UCSD-AML1 (cell line): ENCODE data around the gene C10orf62.
"Not testable (repeated sequence)": the region's sequence is repeated elsewhere in the genome, so short reads cannot be mapped to it uniquely, and the experiment has no call there.

ENCODE experiments used
- DNase-seq: peaks from one replicate; lab custom pipeline; 2025; ENCODE audit not compliant: unreplicated experiment; lab: John Stamatoyannopoulos, UW

Gene C10orf62

DNA sequence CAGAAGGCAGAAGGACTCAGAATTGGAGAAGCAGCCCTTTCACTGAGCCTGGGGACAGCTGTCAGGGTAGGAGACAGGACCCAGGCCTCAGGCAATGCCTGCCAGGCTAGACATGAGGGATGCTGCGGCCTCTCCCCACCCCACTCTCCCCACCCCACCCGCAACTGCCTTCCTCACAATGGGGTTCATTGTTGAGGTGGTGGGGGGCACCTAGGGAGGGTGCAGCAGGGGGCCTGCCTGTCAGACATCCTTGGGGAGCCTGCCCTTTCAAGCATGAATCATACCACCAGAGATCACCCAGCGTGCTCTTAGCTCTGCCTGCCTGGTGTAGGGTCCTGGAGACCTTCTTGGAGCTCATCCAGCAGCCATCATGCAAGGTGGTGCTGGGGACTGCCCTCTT is at the start of gene C10orf62:
Gene C10orf62, plus strand, starts transcription at position 243 of the 400 bp plus-strand sequence. CDS start 177 bp downstream, outside the sequence.
- DNase-seq = no peak

- no peak for DNase-seq
Measured at GRCh38 chr10:97540669-97541500, 48.6 kb upstream of the C10orf62 start.

- peak; percentile 60 for DNase-seq
Measured at GRCh38 chr10:97542169-97543024, 47.1 kb upstream of the C10orf62 start.

- DNase-seq = peak; percentile 85
Measured at GRCh38 chr10:97543025-97543546, 46.4 kb upstream of the C10orf62 start.

DNA sequence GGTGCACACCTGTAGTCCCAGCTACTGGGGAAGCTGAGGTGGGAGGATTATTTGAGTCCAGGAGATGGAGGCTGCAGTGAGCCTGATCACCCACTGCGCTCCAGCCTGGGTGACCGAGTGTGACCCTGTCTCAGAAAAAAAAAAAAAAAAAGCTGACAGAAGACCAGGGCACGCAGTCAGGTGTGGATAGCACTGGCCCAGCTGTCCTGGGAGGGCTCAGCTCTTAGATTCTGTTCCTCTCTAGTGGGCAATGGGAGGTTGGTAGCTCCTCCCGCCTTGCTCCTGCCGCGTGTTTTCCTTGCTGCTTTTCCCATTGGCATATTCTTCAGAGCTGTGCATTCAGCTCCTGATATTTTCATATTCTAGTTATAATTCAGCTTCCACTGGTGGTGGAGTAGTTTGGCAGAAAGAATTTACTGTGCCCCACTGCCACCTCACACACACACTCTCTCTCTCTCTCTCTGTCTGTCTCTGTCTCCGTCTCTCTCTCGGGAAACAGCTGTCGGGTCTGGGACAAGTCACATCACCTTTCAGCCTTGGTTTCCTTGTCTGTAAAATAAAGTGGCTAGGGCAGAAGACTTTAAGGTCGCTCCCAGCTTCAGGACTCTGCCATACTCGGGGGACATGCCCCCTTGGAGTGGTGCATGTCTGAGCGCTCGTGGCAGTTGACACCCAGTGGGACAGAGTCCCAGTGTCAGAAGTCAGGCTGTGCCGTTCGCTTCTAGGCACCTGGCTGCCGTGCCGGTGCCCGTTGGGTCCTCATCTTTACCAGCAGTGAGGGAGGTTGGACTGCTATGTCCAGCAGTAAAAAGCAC is 42.9 kb upstream of the C10orf62 start:
- DNase-seq = no peak

GRCh38 chr10:97547271-97547600 is 42.3 kb upstream of the C10orf62 start:
- no peak for DNase-seq

DNA sequence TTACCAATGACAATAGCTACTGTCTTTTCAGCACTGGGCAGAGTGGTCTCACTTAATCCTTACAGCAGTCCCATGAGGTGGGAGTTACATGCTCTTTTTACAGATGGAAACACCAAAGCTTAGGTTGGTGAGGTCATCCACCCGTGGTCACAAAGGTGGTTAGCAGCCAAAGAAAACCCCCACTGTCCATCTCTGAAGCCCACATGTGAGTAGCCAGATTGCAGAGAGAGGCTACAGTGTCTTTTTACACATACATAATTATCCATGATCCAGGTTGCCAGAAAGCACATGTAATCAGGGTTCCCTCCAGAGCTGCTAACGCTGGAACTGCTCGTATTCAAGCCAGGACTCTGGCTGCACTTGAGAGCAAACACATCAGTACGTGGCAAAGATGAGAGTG is 41.6 kb upstream of the C10orf62 start:
- DNase-seq = no peak

DNA sequence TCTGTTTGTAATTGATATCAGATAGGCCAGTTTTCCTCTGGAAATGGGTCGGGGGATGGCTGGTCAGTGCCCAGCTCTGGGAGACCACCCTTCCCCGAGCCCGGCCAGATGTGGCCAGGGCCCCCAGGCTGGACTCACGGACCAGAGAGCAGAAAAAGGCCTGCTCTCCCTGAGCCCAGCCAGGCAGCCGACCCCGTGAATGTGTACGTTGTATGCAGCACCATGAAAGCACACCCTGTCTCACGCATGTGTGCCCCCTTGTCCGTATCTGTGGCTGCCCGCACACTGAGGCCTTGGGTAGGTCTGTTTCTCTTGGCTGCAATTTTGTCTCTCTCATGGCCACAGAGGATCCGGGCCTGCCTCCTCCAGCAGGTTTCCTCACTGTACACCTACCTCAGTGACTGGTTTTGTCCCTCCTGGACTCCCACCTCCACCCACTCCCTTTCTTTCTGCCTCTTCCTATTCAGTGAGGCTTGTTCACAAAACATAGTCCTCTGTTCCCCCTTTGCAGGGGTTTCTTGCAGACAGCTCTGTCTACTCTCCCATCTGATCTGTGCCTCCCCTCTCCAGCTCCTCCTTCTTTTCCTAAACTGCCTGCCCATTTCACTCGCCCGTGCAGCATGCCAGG is 40.6 kb upstream of the C10orf62 start:
- no peak for DNase-seq

GRCh38 chr10:97549587-97550322 is 39.8 kb upstream of the C10orf62 start:
- DNase-seq = no peak

GRCh38 chr10:97550336-97551149 is 39.0 kb upstream of the C10orf62 start:
- DNase-seq = no peak

DNA sequence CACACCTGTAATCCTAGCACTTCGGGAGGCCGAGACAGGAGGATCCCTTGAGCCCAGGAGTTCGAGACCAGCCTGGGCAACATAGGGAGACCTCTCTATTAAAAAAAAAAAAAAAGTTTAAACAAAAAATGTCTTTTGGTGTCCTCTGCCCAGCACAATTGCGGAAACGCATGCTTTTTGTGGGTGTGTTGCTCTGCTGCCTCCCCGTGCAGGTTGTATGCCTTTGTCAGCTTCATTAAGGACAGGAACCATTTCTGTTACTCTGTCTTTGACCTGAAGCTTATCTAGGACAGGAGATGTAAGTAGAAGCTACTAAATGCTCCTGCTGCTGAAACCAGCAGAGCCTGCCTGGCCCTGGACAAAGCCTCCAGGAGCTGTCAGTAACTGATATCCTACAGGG is 38.2 kb upstream of the C10orf62 start:
- DNase-seq = no peak

GRCh38 chr10:97553575-97554031 is 35.9 kb upstream of the C10orf62 start:
- DNase-seq = peak; percentile 71

- not testable (repeated sequence) for DNase-seq
Measured at GRCh38 chr10:97554336-97554735, 35.2 kb upstream of the C10orf62 start.

DNA sequence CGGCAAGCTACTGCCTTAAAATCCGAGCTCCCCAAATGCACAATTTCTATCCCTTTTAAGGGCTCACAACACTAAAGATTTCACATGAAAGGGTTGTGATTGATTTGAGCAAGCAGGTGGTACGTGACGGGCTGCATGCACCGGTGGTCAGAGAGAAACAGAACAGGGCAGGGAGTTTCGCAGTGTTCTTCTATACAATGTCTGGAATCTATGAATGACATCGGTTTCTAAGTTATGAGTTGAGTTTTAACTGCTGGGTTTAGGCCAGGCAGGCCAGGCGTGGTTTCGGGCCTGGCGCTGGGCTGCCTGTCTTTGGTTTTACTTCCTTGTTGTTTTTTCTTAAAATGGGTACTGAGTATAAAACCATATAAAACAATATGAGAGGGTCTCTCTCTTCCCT is 34.0 kb upstream of the C10orf62 start:
- not testable (repeated sequence) for DNase-seq

- not testable (repeated sequence) for DNase-seq
Measured at GRCh38 chr10:97560731-97561381, 28.7 kb upstream of the C10orf62 start.

DNA sequence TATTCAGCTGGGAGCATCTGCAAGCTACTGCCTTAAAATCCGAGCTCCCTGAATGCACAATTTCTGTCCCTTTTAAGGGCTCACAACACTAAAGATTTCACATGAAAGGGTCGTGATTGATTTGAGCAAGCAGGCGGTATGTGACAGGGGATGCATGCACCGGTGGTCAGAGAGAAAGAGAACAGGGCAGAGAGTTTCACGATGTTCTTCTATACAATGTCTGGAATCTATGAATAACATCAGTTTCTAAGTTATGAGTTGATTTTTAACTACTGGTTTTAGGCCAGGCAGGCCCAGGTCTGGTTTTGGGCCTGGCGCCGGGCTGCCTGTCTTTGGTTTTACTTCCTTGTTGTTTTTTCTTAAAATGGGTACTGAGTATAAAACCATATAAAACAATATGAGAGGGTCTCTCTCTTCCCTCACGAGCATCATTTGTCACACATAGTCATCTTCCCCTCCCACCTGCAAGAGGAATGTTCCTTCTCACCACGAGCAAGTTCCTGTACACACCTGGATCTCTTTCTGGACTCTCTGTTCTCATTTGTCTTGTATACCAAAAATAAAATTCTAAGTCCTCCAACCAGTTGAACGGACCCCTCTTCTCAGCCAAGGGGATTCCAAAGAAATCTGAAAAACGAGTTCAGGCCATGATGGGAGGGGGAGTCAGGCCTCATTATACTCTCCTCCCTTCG is 28.0 kb upstream of the C10orf62 start:
- DNase-seq = not testable (repeated sequence)

GRCh38 chr10:97562329-97562728 is 27.2 kb upstream of the C10orf62 start:
- not testable (repeated sequence) for DNase-seq

- DNase-seq = no peak
Measured at GRCh38 chr10:97563337-97563736, 26.2 kb upstream of the C10orf62 start.
